ENCODE results near the gene EYS.

- no peak for TF ChIP-seq FOSL1 (IDR thresholded peaks at IDR 0.05; ENCODE audit: insufficient read depth, low read depth, low read length)
- TF ChIP-seq POLR2A (IDR thresholded peaks at IDR 0.05; ENCODE audit: control extremely low read depth in 1 of 2, low read depth in 2 of 2, low read length in 2 of 2), result no peak
- TF ChIP-seq YY1 (IDR thresholded peaks at IDR 0.05; ENCODE audit: low read depth, low read length), result no peak
- TF ChIP-seq CTCF (IDR thresholded peaks at IDR 0.05; ENCODE audit: control extremely low read depth in 1 of 3, insufficient read depth in 1 of 3, low read depth in 1 of 3, low read length in 3 of 3), result no peak
- TF ChIP-seq TBP (IDR thresholded peaks at IDR 0.05; ENCODE audit: low read depth, low read length), result no peak
- no peak for TF ChIP-seq ATF3 (IDR thresholded peaks at IDR 0.05; ENCODE audit: insufficient read depth, low read depth, low read length)
Measured at GRCh38 chr6:63806573-63806913, 1900.5 kb downstream of the EYS start.

All from H1 (cell line).